ENCODE measurements around the gene MIOX.
"Not testable (repeated sequence)": the region's sequence is repeated elsewhere in the genome, so short reads cannot be mapped to it uniquely, and the experiment has no call there.

Gene MIOX

DNA sequence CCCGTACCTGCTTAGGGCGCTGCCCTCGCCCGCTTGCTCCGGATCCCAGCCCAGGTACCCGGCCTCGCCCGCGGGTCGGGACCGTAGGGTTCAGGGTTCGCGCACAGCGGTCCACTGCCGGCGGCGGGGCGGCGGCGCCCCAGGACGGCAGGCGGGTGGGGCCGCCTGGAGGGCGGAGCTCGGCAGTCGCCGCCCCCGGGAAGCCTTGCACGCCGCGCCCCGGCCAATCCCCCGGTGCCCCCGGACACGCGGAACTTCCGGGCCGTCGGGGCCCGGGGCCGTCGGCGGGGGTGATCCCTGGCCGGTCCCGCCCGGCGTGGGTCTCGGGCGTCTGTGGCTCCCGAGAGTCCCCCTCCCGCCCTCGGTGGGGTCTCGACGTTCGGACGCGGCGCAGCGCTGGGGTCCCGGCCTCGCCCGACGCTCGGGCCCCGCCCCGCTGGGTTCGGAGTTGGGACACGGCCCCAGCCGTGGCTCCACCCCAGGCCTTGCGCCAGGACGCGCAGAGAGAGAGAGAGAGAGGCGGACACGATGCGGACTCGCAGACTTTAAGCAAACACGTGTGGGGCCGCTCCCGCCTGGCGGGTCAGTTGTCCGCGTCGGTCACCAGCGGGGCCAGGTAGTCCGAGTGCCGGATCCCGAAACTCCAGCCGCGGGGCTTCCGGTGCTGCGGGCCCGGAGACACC, 43.4 kb downstream of the MIOX start, which contains the start of gene TYMP:
Gene TYMP (minus strand): TSS at position 116 of the 683 bp plus-strand sequence. CDS start 303 bp downstream, outside the sequence.
- DNase-seq (ENCODE audit: low spot score) = no peak

DNA sequence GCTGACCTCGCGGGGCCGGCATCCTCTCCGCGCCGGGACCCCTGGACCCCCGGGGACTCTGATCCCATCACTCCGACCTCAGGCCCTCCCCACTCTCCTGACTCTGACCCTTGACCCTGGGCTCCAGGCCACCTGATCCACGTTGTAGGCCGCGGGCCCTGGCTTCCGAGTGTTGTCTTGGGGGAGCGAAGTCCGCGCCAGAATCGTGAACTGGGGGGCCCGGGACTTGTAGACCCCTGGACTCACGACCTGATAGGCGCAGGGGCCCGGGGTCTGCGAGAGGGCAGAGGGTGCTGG, 43.9 kb downstream of the MIOX start:
- DNase-seq (ENCODE audit: low spot score) = no peak

DNA sequence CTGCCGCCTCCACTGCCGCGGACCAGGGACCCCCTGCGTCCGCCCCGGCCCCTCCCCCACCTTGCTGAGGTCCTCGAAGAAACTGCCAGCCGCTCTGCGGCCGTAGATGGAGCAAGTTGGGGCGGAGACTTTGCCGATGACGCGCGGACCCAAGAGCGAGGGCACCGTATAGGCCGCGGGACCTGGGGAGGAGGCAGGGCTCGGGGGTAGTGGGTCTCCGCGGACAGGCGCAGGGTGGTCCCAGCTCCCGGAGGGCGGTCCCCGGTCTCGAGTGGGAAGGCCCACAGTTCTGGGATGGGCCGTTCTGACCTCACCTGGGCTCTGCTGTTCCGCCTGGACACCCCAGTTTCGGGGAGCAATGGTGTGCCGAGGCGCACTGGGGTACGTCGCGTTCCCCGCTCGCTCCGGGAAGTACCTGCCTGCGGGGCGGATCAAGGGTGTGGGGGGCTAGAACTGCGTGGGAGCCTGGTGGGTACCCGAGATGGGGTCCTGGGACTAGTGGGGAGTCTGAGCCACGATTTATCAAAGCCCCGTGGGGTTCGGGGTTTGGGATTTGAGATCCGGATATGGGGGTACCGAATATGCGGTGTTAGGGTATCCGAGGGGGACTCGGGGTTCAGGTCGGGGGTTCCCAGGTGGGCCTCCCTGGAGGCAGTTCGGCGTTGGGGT, 44.4 kb downstream of the MIOX start:
- DNase-seq (ENCODE audit: low spot score) = no peak

DNA sequence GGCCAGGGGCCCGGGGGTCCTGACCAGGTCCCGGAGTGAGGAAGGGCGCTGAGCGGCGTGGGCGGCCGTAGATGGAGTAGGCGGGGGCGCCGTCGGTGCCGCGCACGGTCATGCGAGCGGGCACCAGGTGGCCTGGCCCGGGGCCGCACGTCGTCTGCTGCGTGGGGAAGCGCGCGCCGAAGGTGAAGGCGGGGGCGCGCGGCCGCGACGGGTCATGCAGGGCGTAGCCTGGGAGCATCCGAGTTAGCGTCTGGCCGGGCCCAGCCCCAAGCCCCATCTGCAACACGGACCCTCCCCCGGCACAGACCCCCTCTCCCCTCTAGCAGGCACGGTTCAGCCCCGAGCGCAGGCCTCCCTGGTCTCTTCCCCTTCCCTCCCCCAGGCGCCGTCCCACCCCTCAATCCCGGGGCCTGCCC, 44.9 kb downstream of the MIOX start:
- no peak for DNase-seq (ENCODE audit: low spot score)

DNA sequence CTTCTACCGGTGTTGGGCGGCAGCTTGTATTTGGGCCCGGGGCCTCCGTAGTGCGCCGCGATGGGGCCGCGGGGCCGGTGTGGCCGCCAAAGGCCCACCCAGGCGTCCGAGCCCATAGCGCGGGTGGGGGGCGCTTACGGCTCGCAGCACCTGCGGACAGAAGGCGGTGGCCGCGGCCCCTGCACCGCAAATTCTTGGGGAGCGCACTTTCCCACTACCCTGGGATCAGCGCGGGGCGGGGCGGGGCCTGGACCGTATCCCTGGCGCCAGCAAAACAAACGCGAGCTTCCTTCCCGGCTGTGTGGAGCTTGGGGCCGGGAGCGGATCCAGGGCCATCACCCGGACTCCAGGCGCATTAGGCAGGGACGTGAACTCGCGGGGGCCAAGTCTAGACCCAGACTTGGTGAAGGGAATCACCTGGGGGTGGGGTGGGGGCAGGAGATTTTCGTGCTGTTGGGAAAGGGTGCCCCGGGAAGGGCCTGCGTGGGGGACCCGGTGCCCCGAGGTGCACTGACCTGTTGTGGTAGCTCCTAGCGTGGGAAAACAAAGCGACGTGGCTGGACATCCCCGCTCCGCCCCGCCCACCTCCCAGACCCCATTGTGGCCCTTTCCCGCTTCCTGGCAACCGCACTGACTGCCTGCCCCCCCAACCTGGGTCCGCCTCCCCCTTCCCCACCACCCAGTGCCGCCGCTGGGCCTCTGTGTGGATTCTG, 45.5 kb downstream of the MIOX start:
- no peak for DNase-seq (ENCODE audit: low spot score)

DNA sequence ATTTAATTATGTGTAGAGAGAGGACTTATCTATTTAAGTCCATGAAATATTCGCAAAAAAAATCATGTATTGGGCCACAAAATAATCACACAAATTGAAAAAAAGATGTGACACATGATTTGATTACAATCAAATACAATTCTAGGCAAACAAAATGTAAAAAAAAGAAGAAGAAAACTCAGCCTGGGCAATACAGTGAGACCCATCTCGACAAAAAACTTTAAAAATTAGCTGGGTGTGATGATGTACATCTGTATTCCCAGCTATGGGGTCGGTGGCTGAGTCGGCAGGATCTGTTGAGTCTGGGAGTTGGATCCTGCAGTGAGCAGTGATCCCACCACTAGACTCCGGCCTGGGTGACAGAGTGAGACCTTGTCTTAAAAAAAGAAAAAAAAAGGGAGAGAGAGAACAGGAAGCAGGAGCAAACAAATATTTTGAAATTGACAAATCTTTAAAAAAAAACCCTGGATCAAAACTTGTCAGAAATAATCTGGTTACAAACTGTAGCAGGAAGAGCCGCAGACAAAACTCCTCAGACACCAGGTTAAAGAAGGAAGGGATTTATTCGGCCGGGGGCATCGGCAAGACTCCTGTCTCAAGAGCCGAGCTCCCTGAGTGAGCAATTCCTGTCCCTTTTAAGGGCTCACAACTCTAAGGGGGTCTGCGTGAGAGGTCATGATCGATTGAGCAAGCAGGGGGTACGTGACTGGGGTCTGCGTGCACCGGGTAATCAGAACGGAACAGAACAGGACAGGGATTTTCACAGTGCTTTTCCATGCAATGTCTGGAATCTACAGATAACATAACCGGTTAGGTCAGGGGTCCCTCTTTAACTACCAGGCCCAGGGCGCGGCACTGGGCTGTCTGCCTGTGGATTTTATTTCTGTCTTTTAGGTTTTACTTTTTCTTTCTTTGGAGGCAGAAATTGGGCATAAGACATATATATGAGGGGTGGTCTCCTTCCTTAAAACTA, 46.5 kb downstream of the MIOX start:
- no peak for DNase-seq (ENCODE audit: low spot score)

DNA sequence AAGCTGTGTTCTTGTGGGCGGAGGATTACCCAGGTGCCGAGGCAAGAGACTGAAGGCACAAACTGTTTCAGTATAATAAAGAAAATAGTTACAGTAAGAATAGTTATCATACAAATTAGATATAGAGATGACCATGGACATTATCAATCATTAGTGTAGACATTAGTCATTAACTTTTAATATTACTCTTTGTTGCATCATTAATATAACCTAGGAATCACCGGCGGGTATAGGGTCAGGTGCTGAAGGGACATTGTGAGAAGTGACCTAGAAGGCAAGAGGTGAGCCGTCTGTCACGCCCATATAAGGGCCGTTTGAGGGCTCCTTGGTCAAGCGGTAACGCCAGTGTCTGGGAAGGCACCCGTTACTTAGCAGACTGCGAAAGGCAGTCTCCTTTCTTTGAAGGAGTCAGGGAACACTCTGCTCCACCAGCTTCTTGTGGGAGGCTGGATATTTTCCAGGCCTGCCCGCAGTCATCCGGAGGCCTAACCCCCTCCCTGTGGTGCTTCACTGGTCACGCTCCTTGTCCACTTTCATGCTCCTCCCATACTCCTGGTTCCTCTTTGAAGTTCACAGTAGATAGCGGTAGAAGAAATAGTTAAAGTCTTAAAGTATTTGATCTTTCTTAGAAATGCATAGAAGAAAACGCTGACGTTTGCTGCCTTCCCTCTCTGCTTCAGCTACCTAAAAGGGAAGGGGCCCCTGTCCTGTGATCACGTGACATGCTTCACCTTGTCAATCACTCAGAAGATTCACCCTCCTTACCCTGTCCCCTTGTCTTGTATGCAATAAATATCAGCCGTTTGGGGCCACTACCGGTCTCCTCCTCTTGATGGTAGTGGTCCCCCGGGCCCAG, 47.4 kb downstream of the MIOX start:
- not testable (repeated sequence) for DNase-seq (ENCODE audit: low spot score)

DNA sequence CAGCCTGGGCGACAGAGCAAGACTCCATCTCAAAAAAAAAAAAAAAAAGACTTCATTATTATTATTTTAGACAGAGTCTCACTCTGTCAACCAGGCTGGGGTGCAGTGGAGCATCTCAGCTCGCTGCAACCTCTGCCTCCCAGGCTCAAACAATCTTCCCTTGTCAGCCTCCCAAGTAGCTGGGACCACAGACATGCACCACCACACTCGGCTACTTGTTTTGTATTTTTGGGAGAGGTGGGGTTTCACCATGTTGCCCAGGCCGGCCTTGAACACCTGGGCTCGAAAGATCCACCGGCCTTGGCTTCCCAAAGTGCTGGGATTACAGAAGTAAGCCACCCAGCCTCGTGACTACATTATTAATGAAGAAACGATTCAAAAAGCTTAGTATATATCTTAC, 48.5 kb downstream of the MIOX start:
- DNase-seq (ENCODE audit: low spot score) = no peak

DNA sequence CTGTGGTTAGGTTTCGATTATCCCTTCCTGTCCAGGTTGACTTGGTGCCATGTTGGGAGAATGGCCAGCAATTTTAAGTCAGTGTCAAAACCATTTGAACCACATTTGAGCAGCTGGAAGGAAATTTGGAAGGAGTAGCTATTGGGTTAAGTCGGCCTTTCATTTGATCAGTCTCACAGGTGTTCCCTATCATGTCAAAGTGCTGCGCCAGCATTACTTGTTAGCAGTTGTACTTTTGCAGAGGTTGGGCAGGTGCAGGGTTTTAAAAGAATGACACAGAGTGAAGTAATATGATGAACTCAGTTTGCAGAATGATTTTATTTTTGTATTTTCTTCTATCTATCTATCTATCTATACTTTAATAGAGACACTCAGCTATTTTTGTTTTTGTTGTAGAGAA, 49.6 kb downstream of the MIOX start:
- no peak for DNase-seq (ENCODE audit: low spot score)

DNA sequence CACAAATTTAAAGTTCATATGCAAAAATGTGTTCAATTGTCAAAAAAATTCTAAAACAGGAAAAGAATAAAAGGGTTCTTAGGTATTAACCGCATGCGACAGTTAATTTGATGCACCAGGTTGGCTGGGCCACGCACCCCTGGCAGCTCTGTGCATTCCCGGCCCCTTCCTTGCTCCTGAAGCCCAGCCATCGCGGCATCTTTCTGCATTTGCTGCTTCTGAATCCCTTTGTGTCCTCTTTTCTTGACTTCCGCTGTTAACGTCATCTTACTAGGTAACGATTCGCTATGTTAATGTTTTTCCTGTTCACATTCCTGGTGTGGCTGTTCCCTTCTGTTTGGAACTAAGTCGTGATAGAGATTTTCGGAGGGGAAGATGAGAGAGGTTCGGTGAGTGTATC, 51.1 kb downstream of the MIOX start:
- no peak for DNase-seq (ENCODE audit: low spot score)
